HG03457 (cell line): ENCODE results near the gene TOR1AIP2.

Source experiments
- ATAC-seq: cut with Tn5 transposase; IDR thresholded peaks from one replicate; pipeline ENCODE4 v1.9.1; 2021; ENCODE audit warnings: moderate number of reproducible peaks; ENCODE audit not compliant: unreplicated experiment

The TOR1AIP2 gene

GRCh38 chr1:179877586-179878265, at the start of gene TOR1AIP2:
Gene TOR1AIP2, minus strand, starts transcription at chr1:179877803. Its CDS starts 25,138 bp downstream, at chr1:179852665.
- peak; percentile 56 for ATAC-seq

GRCh38 chr1:179926850-179927205, 49.2 kb upstream of the TOR1AIP2 start:
- no peak for ATAC-seq

GRCh38 chr1:179925922-179926849, 48.6 kb upstream of the TOR1AIP2 start:
- ATAC-seq = no peak

- ATAC-seq = no peak
Observed at GRCh38 chr1:179925302-179925701, 47.7 kb upstream of the TOR1AIP2 start.

- ATAC-seq = no peak
Observed at GRCh38 chr1:179924268-179924667, 46.7 kb upstream of the TOR1AIP2 start.

- ATAC-seq = no peak
Observed at GRCh38 chr1:179923029-179923428, 45.4 kb upstream of the TOR1AIP2 start.

- ATAC-seq = no peak
Observed at GRCh38 chr1:179921981-179922872, 44.6 kb upstream of the TOR1AIP2 start.

- ATAC-seq = no peak
Observed at GRCh38 chr1:179921472-179921871, 43.9 kb upstream of the TOR1AIP2 start.

- no peak for ATAC-seq
Observed at GRCh38 chr1:179917601-179918429, 40.2 kb upstream of the TOR1AIP2 start.

GRCh38 chr1:179911812-179912211, 34.2 kb upstream of the TOR1AIP2 start:
- ATAC-seq = no peak

GRCh38 chr1:179910934-179911333, 33.3 kb upstream of the TOR1AIP2 start:
- ATAC-seq = no peak

- no peak for ATAC-seq
Observed at GRCh38 chr1:179889589-179889988, 12.0 kb upstream of the TOR1AIP2 start.

- no peak for ATAC-seq
Observed at GRCh38 chr1:179888071-179888470, 10.5 kb upstream of the TOR1AIP2 start.

- ATAC-seq = peak; percentile 26
Observed at GRCh38 chr1:179883745-179884138, 6.1 kb upstream of the TOR1AIP2 start.

- ATAC-seq = peak; percentile 1
Observed at GRCh38 chr1:179883040-179883744, 5.6 kb upstream of the TOR1AIP2 start.

- ATAC-seq = peak; percentile 70
Observed at GRCh38 chr1:179882253-179883039, 4.8 kb upstream of the TOR1AIP2 start, which contains the start of gene TOR1AIP1. Gene TOR1AIP1, plus strand, starts transcription at chr1:179882285. Its CDS starts 218 bp downstream, at chr1:179882503.

GRCh38 chr1:179881642-179882252, 4.1 kb upstream of the TOR1AIP2 start:
- ATAC-seq = no peak

GRCh38 chr1:179879797-179880196, 2.2 kb upstream of the TOR1AIP2 start:
- no peak for ATAC-seq
